Measurements from ENCODE around the gene SUPT3H. TPM values are rescaled to one million over a fixed set of nuclear protein-coding genes. Genes with fewer than 3 reads are reported as not detected.

SUPT3H gene
- total RNA-seq, 1 donor from 2014 or later = 14.8 TPM

Other genes with a start within 250 kb of the SUPT3H start
- 60.8 and 65.4 TPM in 2 replicates for gene RUNX2, start 49.6 kb downstream of the SUPT3H start, total RNA-seq